Activated naive CD8-positive, alpha-beta T cell treated with anti-CD3 and anti-CD28 coated beads for 36 hours (primary cell): Measurements from ENCODE around the gene BBS9. TPM values are rescaled to one million over a fixed set of nuclear protein-coding genes. Genes with fewer than 3 reads are reported as not detected.
"Not testable (repeated sequence)": the region's sequence is repeated elsewhere in the genome, so short reads cannot be mapped to it uniquely, and the experiment has no call there.

Source experiments
- DNase-seq: peaks from one replicate; pipeline ENCODE4 v3.0.0; 2021
- H3K27ac Mint-ChIP-seq: one replicate; pipeline ENCODE4 v1.8.0; 2022; ENCODE audit warnings: mild to moderate bottlenecking, moderate library complexity, mixed read lengths
- H3K27me3 Mint-ChIP-seq: one replicate; pipeline ENCODE4 v1.8.0; 2022; ENCODE audit warnings: mild to moderate bottlenecking, mixed read lengths
- H3K36me3 Mint-ChIP-seq: one replicate; pipeline ENCODE4 v1.8.0; 2021; ENCODE audit warnings: mild to moderate bottlenecking, mixed read lengths
- H3K4me1 Mint-ChIP-seq: one replicate; pipeline ENCODE4 v1.8.0; 2021; ENCODE audit warnings: mixed read lengths
- H3K4me3 Mint-ChIP-seq: one replicate; pipeline ENCODE4 v1.8.0; 2022; ENCODE audit warnings: mild to moderate bottlenecking, moderate library complexity, mixed read lengths
- H3K9me3 Mint-ChIP-seq: one replicate; pipeline ENCODE4 v1.8.0; 2022; ENCODE audit warnings: mixed read lengths
- total RNA-seq, 2 experiments: library from RNA; stranded (reverse); gene quantifications; one replicate each; pipeline ENCODE4 v1.2.3, GENCODE V29; 2021

Gene BBS9
- total RNA-seq, 2 experiments from 2014 or later = 4.3 to 5.9 TPM

DNA sequence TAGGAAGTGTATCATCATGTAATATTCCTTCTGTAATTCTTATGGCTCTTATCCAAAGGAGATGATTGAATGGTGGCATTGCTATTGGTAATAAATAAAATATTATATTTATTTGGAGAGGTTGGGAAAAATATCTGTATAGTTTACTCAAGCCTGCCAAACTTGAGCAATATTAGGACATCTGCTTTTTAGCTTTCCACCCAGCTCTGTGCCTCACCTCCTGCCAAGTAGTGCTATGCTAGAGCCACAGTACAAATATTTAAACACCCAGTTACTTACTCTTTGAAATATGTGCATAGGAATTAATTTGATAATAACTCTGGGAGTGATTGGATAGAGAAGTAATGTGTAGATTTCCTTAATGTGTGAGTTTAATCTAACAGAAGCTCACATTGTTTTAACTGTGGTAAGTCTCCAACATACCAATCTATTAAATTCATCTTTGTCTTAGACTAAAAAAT, 129.2 kb downstream of the BBS9 start:
- no peak for DNase-seq
- H3K4me3 Mint-ChIP-seq = no peak overlapping the region
- H3K36me3 Mint-ChIP-seq = peaks cover 3% of the 10 kb centered on the region
- no peaks in the 10 kb centered on the region for H3K9me3 Mint-ChIP-seq
- no peaks in the 10 kb centered on the region for H3K27me3 Mint-ChIP-seq
- H3K27ac Mint-ChIP-seq = no peak overlapping the region
- H3K4me1 Mint-ChIP-seq = peaks cover 8% of the 10 kb centered on the region

DNA sequence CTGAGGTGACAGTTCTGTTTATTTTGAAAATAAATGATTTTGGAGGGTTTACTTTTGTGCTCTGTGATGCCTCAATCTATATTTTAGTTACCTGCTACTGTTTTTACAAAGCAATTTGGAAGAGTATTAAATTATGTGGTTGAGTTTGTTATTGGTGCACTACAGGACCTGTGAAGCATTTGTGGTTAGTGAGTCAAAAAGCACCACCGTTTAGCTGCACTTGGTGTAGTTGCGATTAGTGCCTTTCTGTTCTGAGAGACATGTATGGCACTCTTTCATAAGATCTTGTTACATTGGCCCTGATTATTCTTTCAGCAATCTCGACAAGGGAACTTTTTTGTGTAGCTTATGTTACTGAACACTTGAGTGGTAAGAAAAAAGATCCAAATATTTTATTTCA, 132.2 kb downstream of the BBS9 start:
- Mint-ChIP-seq H3K9me3 (no peaks in the 10 kb centered on the region), H3K27ac (no peak overlapping the region), H3K36me3 (peaks cover 6% of the 10 kb centered on the region), H3K4me1 (peaks cover 6% of the 10 kb centered on the region), H3K4me3 (no peak overlapping the region), H3K27me3 (no peaks in the 10 kb centered on the region)
- no peak for DNase-seq

- Mint-ChIP-seq H3K27ac (no peak overlapping the region), H3K9me3 (no peaks in the 10 kb centered on the region), H3K4me1 (peaks cover 6% of the 10 kb centered on the region), H3K36me3 (peaks cover 6% of the 10 kb centered on the region), H3K4me3 (no peak overlapping the region), H3K27me3 (no peaks in the 10 kb centered on the region)
- DNase-seq = no peak
These were observed 133.1 kb downstream of the BBS9 start for GRCh38 chr7:33262476-33262875.

- DNase-seq, H3K27ac Mint-ChIP-seq, H3K4me3 Mint-ChIP-seq, H3K4me1 Mint-ChIP-seq, H3K27me3 Mint-ChIP-seq: not testable (repeated sequence)
- Mint-ChIP-seq H3K36me3 (peaks cover 49% of the 10 kb centered on the region), H3K9me3 (peaks cover 30% of the 10 kb centered on the region)
These were observed 142.5 kb downstream of the BBS9 start for GRCh38 chr7:33271839-33272371.

DNA sequence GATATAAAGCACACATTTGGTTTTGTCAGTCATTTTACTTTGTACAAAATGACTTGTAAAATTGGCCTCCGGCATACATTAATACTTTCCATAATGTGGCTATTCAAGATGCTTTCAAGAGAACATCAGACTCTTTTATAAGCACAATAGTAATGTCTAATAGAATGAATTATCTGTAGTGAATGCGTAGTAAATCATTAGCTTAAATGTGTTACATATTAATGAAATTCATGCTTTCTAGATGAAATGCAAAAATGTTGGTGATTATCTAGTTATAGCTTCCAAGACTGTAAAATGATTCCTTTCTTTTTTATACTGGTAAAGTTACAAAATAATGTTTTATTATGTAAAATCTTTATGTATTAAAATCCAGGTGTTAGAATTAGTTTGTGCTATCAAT, 144.0 kb downstream of the BBS9 start:
- no peaks in the 10 kb centered on the region for H3K4me1 Mint-ChIP-seq
- H3K36me3 Mint-ChIP-seq = peaks cover 58% of the 10 kb centered on the region
- no peak for DNase-seq
- H3K27ac Mint-ChIP-seq = no peak overlapping the region
- H3K4me3 Mint-ChIP-seq = no peak overlapping the region
- no peaks in the 10 kb centered on the region for H3K27me3 Mint-ChIP-seq
- peaks cover 43% of the 10 kb centered on the region for H3K9me3 Mint-ChIP-seq

GRCh38 chr7:33276325-33276724, 147.0 kb downstream of the BBS9 start:
- H3K4me3 Mint-ChIP-seq = no peak overlapping the region
- peaks cover 37% of the 10 kb centered on the region for H3K9me3 Mint-ChIP-seq
- H3K27me3 Mint-ChIP-seq = no peaks in the 10 kb centered on the region
- H3K4me1 Mint-ChIP-seq = no peaks in the 10 kb centered on the region
- no peak overlapping the region for H3K27ac Mint-ChIP-seq
- DNase-seq = no peak
- peaks cover 50% of the 10 kb centered on the region for H3K36me3 Mint-ChIP-seq

DNA sequence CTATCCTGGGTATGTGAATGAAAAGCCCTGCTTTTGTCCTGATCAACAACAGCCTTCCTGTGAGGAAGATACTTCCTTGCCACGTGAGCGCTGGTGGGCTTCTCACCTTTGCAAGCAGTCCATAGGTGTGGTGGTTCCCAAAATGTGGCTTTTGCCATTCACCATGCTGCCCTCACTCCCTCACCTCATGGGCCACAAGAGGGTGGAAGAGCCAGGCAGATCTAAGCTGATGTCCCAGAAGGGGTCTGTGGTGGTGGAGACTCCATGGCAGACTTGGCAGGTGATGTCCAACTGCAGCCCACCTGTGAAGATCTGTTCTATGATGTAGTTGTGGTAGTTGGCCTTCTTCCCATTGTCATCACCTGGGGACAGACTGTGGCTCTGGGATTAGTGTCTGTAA, 147.4 kb downstream of the BBS9 start:
- Mint-ChIP-seq H3K36me3 (peaks cover 46% of the 10 kb centered on the region), H3K4me1 (no peaks in the 10 kb centered on the region), H3K4me3 (no peak overlapping the region), H3K27me3 (no peaks in the 10 kb centered on the region), H3K27ac (no peak overlapping the region), H3K9me3 (peaks cover 33% of the 10 kb centered on the region)
- no peak for DNase-seq

GRCh38 chr7:33278095-33278494, 148.7 kb downstream of the BBS9 start:
- Mint-ChIP-seq H3K9me3 (peaks cover 27% of the 10 kb centered on the region), H3K36me3 (peaks cover 41% of the 10 kb centered on the region), H3K27me3 (no peaks in the 10 kb centered on the region), H3K4me1 (no peaks in the 10 kb centered on the region), H3K27ac (no peak overlapping the region), H3K4me3 (no peak overlapping the region)
- DNase-seq = no peak

- Mint-ChIP-seq H3K4me3 (no peak overlapping the region), H3K36me3 (peaks cover 30% of the 10 kb centered on the region), H3K27me3 (no peaks in the 10 kb centered on the region), H3K27ac (no peak overlapping the region), H3K4me1 (no peaks in the 10 kb centered on the region), H3K9me3 (peaks cover 16% of the 10 kb centered on the region)
- no peak for DNase-seq
These were observed 157.1 kb downstream of the BBS9 start for GRCh38 chr7:33286501-33286900.

GRCh38 chr7:33287738-33288137, 158.4 kb downstream of the BBS9 start:
- H3K36me3 Mint-ChIP-seq = peaks cover 30% of the 10 kb centered on the region
- H3K27ac Mint-ChIP-seq = no peak overlapping the region
- no peaks in the 10 kb centered on the region for H3K4me1 Mint-ChIP-seq
- H3K9me3 Mint-ChIP-seq = peaks cover 16% of the 10 kb centered on the region
- H3K4me3 Mint-ChIP-seq = no peak overlapping the region
- no peaks in the 10 kb centered on the region for H3K27me3 Mint-ChIP-seq
- DNase-seq = no peak

GRCh38 chr7:33298848-33299247, 169.5 kb downstream of the BBS9 start:
- H3K27me3 Mint-ChIP-seq = no peaks in the 10 kb centered on the region
- peaks cover 36% of the 10 kb centered on the region for H3K9me3 Mint-ChIP-seq
- no peak for DNase-seq
- no peaks in the 10 kb centered on the region for H3K4me1 Mint-ChIP-seq
- peaks cover 39% of the 10 kb centered on the region for H3K36me3 Mint-ChIP-seq
- no peak overlapping the region for H3K4me3 Mint-ChIP-seq
- no peak overlapping the region for H3K27ac Mint-ChIP-seq

DNA sequence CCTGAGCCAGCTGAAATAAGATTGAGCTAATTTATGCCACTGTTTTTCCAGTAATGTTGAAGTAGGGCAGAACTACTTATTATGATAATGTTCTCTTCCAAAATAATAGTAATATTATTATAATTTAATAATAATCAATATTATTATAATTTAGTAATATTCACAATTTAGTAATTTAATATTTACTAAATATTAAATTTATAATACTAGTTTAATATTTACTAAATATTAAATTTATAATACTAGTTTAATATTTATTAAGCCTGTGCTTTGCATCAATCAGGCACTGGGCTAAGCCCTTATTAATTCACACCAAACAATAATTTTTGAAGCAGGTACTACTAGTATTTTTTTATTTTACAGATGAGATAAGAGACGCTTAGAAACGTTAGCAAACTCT, 170.1 kb downstream of the BBS9 start:
- no peaks in the 10 kb centered on the region for H3K4me1 Mint-ChIP-seq
- H3K9me3 Mint-ChIP-seq = peaks cover 37% of the 10 kb centered on the region
- H3K4me3 Mint-ChIP-seq = no peak overlapping the region
- no peak for DNase-seq
- H3K27me3 Mint-ChIP-seq = no peaks in the 10 kb centered on the region
- peaks cover 38% of the 10 kb centered on the region for H3K36me3 Mint-ChIP-seq
- no peak overlapping the region for H3K27ac Mint-ChIP-seq

DNA sequence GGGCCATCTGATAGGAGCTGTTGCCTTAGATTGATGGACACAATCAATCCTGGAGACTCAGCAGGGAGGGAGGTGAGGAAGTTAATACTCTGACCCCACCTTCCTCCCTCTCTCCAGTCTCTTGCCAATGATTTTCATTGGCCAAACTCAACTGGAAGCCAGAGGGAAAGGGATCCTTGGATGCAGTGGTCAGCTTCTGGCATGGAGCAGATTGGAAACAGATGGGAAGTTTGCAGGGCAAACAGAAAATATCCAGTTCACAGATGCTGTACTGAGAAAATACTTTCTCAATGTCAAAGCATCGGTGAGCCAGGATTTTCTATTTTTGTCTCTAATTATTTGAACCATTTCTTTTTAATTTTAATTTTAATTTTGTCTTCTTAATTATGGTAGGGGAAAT, 170.8 kb downstream of the BBS9 start:
- no peak overlapping the region for H3K4me3 Mint-ChIP-seq
- no peak overlapping the region for H3K27ac Mint-ChIP-seq
- H3K27me3 Mint-ChIP-seq = no peaks in the 10 kb centered on the region
- H3K4me1 Mint-ChIP-seq = no peaks in the 10 kb centered on the region
- DNase-seq = no peak
- peaks cover 39% of the 10 kb centered on the region for H3K36me3 Mint-ChIP-seq
- H3K9me3 Mint-ChIP-seq = peaks cover 37% of the 10 kb centered on the region

GRCh38 chr7:33300742-33301141, 171.4 kb downstream of the BBS9 start:
- no peak for DNase-seq
- Mint-ChIP-seq H3K9me3 (peaks cover 39% of the 10 kb centered on the region), H3K36me3 (peaks cover 44% of the 10 kb centered on the region), H3K4me3 (no peak overlapping the region), H3K27me3 (no peaks in the 10 kb centered on the region), H3K27ac (no peak overlapping the region), H3K4me1 (no peaks in the 10 kb centered on the region)

GRCh38 chr7:33303978-33304557, 174.7 kb downstream of the BBS9 start:
- not testable (repeated sequence) for H3K4me3 Mint-ChIP-seq, H3K27ac Mint-ChIP-seq, H3K4me1 Mint-ChIP-seq, H3K27me3 Mint-ChIP-seq, DNase-seq
- peaks cover 35% of the 10 kb centered on the region for H3K9me3 Mint-ChIP-seq
- peaks cover 45% of the 10 kb centered on the region for H3K36me3 Mint-ChIP-seq

DNA sequence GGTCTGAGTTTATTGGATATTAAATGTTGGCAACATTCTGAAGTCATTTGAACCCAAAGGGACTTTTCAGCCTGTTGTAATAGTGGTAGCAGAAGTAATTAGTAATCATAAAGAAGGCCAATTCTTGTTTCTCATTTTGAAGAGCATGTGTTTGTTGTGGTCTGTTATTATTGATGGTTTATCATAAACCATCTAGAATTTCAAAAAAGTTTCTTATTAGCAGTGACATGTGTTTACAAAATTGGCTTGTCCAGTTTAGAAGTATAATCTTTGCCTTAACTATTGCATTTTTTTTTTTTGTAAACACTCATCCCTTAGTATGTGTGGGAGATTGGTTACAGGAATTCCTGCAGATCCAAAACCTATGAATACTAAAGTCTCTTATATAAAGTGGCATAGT, 177.8 kb downstream of the BBS9 start:
- no peak for DNase-seq
- H3K4me1 Mint-ChIP-seq = no peaks in the 10 kb centered on the region
- peaks cover 30% of the 10 kb centered on the region for H3K36me3 Mint-ChIP-seq
- H3K9me3 Mint-ChIP-seq = peaks cover 16% of the 10 kb centered on the region
- H3K27ac Mint-ChIP-seq = no peak overlapping the region
- H3K27me3 Mint-ChIP-seq = no peaks in the 10 kb centered on the region
- no peak overlapping the region for H3K4me3 Mint-ChIP-seq
